RWPE1 (cell line): ENCODE measurements around the gene FAM221B.

ENCODE experiments used
- CTCF ChIA-PET: fragments of 350-600 bp; sonication (Branson Sonifier 250); formaldehyde crosslinking; extraction: SDS; loops from one replicate; lab custom pipeline; 2021; lab: Yijun Ruan, JAX
- POLR2A ChIA-PET: fragments of 400-600 bp; formaldehyde crosslinking; extraction: SDS; loops from one replicate; lab custom pipeline; 2020; ENCODE audit warnings: antibody characterized with exemption; ENCODE audit not compliant: low non-redundant PET; lab: Yijun Ruan, JAX
- DNase-seq: peaks from one replicate; pipeline ENCODE4 v3.0.0; 2012; ENCODE audit warnings: low spot score
- H3K27ac ChIP-seq: fragments of 450-650 bp; 2 replicates; pipeline ENCODE4 v1.5.1; 2017
- CTCF ChIP-seq: fragments of 450-650 bp; conservative IDR thresholded peaks from 2 replicates; pipeline ENCODE4 v1.5.1; 2017; ENCODE audit warnings: low read depth, mild to moderate bottlenecking

The FAM221B gene

GRCh38 chr9:35792024-35792813, 36.3 kb downstream of the FAM221B start:
- POLR2A ChIA-PET, result no interaction called here
- DNase-seq, result no peak
- TF ChIP-seq CTCF, result no peak
- CTCF ChIA-PET, result interaction anchor here (0.5 to 2.1 kb wide), 3 partner anchors 22 to 188 kb away, joined by 4 to 11 read pairs (median 5); no protein-coding TSS in a partner anchor
- peak overlapping the region; percentile 68 for H3K27ac ChIP-seq

GRCh38 chr9:35791297-35791921, 37.1 kb downstream of the FAM221B start, which contains the start of gene NPR2:
Gene NPR2, plus strand, starts transcription at chr9:35791591. Its CDS starts 818 bp downstream, at chr9:35792409.
- peak within 1 kb of the TSS; percentile 68 for H3K27ac ChIP-seq
- TF ChIP-seq CTCF, result no peak
- POLR2A ChIA-PET, result no interaction called here
- DNase-seq, result no peak
- CTCF ChIA-PET, result no interaction called here

GRCh38 chr9:35790385-35791296, 37.9 kb downstream of the FAM221B start:
- peak overlapping the region; percentile 68 for H3K27ac ChIP-seq
- peak; percentile 97 for TF ChIP-seq CTCF
- ChIA-PET POLR2A (interaction anchor here (1.2 kb wide), 1 partner anchor 92 kb away, joined by 3 read pairs; no protein-coding TSS in a partner anchor), CTCF (interaction anchor here (0.5 to 1.5 kb wide), 38 partner anchors 8 to 628 kb away, joined by 3 to 25 read pairs (median 4); partner anchors contain the start of genes CA9, HINT2 and HRCT1)
- peak; percentile 91 for DNase-seq

GRCh38 chr9:35790025-35790384, 38.5 kb downstream of the FAM221B start:
- H3K27ac ChIP-seq, result no peak overlapping the region
- no peak for TF ChIP-seq CTCF
- CTCF ChIA-PET, result interaction anchor here (0.6 to 1.5 kb wide), 33 partner anchors 9 to 627 kb away, joined by 3 to 25 read pairs (median 4); partner anchors contain the start of genes CA9, HINT2 and HRCT1
- no peak for DNase-seq
- POLR2A ChIA-PET, result interaction anchor here (1.2 kb wide), 1 partner anchor 92 kb away, joined by 3 read pairs; no protein-coding TSS in a partner anchor

GRCh38 chr9:35789541-35789940, 39.0 kb downstream of the FAM221B start:
- no peak overlapping the region for H3K27ac ChIP-seq
- DNase-seq, result no peak
- no peak for TF ChIP-seq CTCF
- CTCF ChIA-PET, result interaction anchor here (0.6 to 2.1 kb wide), 28 partner anchors 8 to 626 kb away, joined by 3 to 25 read pairs (median 4); partner anchors contain the start of genes CA9 and HINT2
- POLR2A ChIA-PET, result interaction anchor here (1.2 kb wide), 1 partner anchor 93 kb away, joined by 3 read pairs; no protein-coding TSS in a partner anchor
